Hippocampal formation (tissue), 2 donors: ENCODE measurements around the gene KIF5C.

Experiments
- DNase-seq, 2 donors: peaks; one replicate each; lab custom pipeline; 2025; lab: John Stamatoyannopoulos, UW

KIF5C gene

DNA sequence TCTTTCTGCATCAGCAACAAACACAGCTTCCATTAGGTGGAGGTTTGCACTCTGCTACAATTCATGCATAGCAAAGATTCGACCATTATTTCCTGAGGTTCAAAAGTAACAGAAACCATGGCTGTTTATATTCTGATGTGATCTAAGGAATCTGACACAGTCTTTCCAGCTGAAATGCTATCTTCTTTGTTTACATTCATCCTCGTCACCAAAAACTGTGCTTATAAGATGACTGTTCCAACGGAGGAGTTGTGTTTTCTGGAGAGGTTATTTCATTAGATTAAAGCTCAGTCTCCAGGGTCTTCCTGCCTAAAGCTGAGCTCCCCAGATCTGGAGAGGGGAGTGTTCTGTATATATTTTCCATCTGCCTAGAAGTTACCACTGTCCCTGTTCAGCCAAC, 118.3 kb downstream of the KIF5C start:
- DNase-seq = no peak

DNA sequence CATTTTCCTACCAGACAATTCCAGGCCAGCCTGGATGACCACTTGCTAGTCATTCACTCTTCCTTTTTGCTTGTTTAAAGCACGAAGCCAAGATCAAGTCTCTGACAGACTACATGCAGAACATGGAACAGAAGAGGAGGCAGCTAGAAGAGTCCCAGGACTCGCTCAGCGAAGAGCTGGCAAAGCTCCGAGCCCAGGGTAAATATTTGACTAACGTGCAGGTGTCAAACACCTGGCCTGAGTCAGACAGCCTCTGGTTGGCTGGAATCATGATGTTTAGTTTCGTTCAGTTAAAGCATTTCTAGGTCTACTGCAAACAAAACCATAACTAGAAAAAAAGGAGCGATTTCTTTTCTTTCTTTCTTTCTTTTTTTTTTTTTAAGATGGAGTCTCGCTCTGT, 119.3 kb downstream of the KIF5C start:
- DNase-seq = no peak

DNA sequence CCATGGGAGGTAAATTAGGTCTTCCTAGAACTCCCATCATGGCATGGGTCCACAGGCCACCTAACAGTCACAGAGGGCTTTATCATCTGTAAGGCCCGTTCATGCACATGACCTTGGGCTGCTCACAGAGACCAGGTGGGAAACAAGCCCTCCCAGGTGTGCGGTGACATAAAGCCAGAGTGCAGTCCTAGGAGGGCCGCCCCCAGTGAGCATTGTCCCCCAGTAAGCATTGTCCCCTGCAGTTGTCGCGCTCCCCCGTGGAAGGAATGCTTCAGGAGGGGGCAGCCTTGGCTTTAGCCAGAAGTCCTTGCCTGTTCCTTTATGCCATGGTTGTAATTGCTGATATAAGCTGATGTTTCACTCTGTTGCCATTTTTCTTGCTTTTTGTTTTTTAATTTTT, 121.8 kb downstream of the KIF5C start:
- no peak for DNase-seq

DNA sequence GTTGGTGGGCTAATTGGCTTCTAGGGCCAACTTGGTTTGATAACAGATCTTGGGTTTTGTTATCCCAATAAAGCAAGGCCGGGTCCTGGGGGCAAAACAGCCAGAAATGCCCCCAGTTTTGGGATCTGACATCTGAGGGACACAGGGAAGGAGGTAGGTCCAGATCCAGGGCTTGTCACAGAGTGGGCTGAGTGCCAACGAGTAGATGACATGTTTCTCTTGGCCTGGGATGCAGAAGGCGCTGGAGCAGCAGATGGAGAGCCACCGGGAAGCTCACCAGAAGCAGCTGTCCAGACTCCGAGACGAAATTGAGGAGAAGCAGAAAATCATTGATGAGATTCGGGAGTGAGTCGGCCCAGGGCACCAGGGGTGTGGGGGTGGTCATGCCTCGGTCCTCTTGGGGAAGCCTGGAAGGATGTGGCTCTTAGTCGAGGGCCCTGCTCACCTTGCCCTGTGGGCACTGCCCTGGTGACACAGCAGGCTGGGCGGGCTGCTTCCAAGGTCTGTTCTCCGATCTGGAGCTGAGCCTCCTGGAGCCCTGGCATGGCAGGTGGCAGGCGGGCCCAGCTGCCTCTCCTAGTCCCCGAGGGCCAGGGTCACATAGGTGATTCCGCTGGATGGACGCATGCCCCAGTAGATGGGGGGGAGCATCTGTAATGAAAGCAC, 123.3 kb downstream of the KIF5C start:
- DNase-seq = no peak

DNA sequence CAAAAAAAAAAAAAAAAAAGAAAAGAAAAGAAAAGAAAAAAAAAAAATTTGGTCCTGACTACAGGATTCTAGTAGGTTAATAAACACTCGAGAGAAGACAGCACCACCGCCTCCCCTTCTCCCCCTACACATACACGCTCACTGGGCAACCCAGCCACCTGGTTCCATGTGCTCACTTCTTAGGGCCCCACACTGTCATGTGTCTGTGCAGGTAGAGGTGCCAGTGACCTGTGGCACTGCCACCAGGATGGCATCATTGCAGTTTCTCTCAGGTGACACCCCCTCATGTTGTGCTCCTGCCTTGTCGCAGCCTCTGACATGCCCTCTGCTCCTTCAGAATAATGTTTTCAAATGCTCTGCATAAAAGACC, 123.8 kb downstream of the KIF5C start:
- no peak for DNase-seq

DNA sequence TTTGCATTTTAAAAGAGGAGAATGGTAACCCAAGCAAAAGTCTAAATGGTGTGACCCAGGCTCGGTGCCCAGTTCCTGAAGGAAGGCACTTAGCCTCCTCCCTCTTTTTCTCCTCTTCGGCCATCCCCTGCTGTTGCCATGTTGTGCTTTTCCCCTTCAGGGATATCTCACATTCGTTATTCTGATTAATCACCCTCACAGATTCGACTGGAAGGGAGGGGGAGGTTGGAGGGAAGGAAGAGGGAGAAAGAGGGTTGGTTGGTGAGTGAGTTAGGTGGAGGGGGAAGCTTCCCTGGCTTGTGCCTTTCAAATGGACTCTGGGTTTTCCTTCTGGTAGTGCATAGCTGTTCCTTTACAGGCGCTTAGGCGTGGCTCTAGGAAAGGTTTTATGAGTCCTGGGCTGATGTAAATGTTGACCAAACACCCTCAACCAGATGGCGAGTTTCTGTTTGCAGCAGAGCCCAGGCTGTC, 124.5 kb downstream of the KIF5C start:
- no peak for DNase-seq

DNA sequence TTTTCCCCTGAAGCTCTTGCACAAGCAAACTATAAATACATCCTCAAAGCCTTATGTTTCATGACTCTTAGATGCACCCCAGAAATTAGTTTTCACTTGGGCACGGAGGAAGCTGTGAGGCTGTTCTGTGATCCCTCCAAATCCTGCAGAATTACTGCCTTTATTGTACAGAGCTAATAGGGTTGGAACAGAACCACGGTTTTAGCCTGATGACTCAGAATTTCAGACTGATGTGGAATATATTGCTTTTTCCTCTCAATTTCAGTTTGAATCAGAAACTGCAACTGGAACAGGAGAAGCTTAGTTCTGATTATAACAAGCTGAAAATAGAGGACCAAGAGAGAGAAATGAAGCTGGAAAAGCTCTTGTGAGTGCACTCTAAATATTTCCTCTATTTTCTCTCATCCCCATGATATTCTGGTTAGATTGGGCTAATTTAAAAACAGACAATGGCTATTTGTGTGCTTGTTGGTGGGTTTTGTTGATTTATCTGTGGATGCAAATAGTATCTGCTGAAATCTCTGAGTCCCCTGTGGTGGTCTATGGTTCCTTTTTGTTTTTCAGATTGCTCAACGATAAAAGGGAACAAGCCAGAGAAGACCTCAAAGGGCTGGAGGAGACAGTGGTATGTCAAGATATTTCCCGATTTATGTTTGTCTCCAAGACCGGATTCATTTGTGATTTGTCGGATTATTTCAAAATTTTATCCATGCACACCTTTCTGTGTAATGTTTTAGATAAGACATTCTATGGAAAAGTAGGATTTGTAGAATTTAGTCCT, 125.3 kb downstream of the KIF5C start:
- DNase-seq = no peak

DNA sequence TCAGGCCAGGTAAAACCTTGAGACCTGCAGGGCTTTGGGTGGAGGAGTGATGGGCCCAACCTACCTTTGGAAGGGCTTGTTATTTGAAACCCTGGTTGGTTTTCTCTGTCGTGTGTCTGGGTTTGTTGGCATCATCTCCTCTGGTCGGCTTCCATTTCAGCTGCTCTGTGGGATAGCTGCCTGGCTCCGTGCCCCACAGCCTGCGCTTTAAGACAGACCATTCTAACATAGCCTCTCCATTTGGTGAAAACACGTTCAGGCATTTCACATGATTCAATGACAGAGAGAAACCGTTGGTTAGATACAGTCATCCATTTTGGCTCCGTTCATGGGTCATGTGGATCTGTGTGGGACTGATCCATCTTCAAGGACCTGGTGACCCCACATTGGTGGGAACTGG, 126.5 kb downstream of the KIF5C start:
- no peak for DNase-seq

DNA sequence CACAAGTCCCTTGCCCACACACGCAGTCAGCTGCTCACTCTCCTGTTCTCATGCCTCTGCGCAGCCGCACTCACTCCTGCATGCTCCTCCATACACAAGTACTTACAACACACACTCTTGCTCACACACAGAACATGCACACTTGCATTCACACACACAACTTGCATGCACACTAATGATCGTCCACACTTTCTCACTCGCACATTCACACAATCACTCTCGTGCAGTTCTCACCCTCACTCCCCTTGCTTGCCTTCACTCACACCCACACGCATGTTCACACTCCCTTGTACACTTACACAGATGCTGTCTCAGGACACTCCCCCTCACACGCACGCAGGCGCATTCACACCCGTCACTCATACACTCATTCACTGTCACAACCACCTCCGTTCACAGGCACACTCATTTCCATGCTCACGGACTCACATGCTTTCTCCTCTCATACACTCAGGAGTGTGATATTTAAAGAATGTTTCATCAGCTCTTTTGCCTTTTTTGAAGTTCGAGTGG, 127.4 kb downstream of the KIF5C start:
- DNase-seq = no peak

DNA sequence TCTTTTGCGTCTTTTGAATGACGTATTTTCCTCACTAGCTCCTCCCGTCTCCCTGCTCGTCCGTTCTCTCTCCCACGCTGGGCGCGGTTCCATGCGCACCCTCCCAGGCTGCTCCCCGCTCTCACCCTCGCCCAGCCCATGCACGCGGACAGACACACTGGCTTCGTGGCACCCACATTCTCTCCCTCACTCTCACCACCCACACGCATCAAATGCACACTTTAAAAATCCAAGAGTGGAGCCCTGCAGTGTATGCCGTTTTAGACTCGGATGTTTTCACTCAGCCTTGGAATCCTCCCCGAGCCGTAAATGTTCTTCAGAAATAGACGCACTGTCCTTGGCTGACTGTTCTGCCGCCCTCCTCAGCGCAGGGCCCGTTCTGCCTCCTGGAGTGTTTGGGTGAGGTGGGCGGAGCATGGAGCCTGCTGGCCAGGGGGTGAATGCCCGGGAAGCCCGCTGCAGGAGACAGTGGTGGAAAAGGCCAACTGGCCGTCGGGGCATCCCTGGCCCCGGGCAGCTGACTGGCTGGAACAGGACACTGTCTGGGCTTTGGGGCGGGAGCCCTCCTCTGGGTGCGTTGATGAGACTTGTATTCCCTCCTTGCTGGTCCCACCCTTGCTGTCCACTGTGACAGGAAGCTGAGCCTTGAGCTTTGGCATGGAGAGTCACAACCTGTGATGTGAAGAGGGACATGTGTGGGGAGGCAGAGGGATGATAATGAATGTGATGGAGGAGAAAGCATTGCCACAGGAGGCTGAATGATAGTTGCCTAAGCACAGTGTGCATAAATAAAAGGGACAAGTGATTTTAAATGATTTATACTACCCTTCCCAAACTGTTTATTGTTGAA, 128.1 kb downstream of the KIF5C start:
- peak in 1 of 2 donors; percentile 46 for DNase-seq

DNA sequence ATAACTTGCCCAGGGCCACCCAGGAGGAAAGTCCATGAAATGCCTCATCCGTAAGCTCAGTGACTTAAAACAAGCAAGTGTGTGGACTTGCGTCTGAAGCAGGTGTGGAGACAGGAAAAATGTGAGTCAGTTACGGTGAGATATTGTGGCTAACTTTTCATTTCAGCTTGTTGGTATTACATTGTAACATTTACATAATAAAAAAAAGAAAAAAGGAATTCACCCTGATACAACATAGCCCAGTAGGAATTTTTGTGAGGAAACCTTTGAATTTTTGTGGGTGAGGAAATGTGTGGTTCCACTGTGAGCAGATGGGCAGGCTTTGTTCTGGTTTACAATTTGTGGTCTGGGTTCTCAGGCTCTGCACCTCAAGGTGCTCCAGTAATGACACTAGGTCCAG, 129.8 kb downstream of the KIF5C start:
- DNase-seq = no peak

DNA sequence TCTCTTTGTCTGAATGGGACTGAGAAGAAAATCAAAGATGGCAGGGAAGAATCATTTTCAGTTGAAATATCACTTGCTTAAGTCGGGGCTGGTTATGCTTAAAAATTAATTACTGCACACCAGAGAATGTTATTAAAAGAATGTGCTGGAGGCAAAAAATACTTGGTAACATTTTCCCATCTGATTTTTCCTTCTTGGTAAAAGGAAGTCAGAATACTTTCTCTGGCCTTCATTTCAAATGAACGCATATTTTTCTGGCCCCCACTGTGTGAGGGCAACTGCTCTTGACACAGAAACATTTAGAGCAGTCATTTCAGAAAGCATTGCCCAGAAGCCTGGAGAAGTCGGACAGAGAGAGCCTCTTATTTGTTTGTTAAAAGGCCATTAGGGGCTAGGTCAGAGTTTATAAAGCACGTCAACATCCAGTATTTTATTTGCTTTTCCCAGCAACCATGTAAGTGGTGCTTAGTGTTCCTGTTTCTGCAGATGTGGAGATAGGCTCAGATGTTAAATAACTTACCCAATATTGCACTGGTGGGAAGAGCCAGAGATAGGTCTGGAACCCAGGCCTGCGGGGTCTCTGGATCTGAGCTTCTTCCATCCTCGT, 130.5 kb downstream of the KIF5C start:
- DNase-seq = no peak

DNA sequence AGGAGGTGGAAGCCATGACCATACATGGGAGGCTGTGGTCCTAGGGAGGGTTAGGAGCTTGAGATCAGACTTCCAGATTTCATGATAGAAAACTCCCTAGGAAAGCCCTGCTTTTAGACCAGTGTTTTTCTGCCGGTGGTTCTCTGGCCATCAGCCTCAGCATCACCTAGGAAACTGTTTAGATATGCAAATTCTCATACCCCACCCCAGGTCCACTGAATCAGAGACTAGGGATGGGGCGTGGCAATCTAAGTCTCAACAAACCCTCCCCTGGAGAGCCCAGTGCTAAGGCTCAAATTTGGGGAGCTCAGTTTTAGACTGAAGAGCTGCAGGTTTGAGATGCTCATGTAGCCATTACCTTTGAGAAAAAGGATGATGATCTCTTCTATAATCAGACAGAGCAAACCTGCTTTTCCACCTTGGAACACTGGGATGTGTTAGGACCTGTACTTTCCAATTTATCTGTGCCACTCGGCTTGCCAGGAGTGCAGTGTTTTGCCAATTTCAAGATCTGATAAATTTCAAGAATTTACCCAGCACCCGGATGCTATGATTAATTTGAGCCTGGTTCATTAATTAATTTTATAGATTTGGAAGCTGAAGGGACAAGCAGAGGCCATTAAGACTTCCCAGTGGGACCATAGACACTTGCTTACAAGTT, 132.0 kb downstream of the KIF5C start:
- no peak for DNase-seq

DNA sequence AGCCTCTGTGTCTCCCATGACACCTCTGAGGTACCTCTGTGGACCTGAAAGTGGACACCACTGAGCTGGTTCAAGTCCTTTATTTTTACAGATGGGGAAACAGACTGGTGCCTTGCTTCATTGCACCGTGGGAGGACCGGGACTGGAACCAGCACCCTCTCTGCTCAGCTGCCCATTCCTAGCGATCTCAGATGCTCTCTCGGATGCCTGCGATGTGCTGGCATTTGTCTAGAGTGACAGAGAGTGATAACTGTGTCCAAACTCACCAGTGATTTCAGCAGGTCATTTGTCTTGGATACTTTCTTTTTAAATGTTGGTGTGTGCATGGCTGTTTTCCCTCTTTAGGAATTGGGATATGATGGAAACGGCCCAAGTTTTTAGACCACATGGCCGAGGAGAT, 133.4 kb downstream of the KIF5C start:
- DNase-seq = no peak

DNA sequence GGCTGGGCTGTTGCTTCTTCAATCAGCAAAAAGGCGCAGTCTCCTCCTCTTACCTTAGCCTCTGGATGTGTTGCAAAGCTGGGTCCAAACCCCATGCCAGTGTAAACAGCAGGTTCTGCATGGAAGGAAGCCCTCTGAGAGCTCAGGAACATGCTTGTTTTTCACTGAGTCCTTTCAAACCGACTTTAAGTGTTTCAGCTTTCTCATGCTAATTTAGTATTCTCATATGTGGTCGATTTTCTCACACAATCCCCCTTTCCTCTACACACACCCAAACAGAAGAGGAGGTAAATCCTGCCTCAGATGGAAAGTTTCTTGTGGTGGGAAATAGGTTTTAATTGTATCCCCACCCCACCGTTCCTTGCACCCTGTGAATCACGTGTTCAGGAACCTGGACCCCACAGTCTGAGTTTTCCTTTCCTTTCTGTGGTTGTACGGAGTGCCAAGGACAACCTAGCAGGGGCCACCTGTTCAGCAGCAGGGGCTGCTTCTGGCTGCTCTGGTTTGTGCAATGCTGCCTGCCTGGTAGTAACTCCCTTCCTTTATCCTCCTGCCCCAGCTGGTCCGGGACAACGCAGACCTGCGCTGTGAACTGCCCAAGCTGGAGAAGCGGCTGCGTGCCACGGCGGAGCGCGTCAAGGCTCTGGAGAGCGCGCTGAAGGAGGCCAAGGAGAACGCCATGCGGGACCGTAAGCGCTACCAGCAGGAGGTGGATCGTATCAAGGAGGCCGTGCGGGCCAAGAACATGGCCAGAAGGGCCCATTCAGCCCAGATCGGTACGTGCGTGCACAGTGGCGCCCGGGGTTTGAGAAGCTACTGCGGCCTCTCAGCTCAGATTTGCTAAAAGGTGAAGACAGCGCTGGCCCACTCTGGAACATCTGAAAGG, 134.8 kb downstream of the KIF5C start:
- no peak for DNase-seq

DNA sequence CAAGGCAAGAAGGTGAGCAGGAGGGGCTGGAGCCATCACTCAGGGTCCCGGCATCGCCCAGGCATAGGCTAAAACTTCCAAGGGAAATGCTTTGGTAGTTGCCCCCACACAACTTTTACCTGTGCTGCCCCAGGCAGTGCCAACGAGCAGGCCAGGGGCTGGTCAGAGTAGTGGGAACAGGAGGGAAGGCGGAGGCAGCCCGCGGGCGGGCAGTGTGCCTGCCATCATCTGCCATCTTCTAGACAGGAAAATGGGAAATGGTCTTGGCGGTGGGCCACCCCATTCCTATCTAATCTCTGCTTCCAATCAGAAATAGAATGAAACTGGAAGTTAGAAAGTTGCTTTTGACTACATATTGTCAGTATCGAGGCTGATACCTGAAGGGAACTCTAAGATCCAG, 137.5 kb downstream of the KIF5C start:
- DNase-seq = no peak

DNA sequence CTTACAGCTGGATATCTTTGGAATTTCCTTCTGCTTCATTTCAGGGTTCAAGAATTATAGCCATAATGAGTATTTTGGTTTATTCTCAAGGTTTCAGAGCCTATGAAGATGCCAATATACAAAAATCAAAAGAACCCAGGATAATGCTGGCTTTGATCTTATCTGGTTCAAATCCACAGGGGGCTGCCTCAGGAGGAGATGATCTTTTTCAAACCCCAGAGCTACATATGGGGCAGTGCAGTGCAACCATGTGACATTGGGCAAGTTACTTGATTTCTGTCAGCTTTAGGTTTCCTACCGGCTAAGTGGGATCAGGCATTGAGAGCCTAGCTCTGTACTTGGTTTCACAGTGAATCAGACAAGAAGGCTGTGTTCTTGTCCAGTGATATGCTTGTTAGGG, 140.5 kb downstream of the KIF5C start:
- DNase-seq = no peak

DNA sequence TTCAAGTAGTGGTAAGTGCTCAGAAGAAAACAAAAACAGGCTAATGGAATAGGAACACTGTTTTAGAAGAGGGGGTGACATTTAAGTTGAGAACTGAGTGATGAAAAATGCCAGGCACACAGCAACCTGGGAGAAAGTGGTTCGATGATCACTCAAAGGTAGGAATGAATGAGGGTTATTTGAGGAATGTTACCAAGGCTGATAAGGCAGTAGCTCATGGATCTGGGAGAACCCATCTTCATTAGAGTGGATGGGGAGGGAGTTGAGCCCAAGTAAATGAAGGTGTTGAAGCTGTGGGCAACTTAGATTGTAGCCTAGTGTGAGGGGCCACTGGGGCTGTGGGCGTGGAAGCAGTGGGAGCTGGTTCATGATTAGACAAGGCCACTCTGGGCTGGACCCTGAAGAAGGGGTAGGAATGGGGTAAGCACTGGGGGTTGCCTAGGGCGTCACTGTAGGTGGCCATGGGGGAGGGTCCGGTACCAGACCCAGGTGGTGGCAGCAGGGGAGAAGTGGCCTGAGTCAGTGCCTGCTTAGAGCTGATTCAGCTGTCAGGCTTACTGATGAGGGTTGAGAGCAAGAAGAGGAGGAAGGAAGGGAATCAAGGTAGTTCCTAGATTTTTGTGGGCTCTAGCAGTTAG, 141.0 kb downstream of the KIF5C start:
- DNase-seq = no peak

DNA sequence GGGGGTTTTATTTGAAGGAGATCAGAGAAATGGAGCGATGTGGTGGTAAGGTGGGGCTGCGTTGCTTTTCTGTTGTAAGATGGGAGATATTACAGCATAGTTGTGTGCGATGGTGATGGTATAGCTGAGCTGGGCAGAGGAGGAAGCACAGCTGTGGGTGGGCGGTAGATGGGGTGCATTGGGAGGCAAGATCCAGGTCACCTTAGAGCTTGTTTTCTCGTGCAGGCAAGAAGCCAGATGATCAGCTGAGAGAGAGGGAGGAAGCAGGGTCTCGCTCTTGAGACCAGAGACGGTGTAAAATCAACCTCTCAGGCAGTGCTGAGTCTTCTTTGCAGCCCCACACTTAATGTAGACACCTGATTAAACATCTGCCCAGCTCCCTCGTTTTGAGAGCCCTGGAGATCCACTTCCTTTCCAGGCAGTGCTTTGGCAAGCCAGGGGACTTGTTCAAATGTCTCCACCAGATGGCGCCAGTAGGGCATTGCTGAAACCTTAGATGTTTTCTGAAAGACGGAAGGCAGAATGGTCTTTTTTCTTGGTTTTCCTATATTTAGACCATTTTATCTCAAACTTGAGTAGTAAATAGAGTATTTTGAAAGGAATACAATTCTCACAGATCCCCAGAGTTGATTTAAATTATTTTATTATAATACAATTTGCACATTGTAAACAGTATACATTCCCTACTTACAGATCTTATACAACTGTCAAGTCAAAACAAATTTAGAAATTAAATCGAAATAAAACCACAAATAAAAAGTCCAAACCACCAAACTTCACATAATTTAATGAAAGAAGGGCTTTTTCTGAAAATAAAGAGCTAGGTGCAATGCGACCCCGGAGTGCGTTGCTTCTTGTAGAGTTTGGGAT, 142.3 kb downstream of the KIF5C start:
- DNase-seq = peak; percentile 68 to 73
